ENCODE results near the gene ANXA2R.

Gene ANXA2R

DNA sequence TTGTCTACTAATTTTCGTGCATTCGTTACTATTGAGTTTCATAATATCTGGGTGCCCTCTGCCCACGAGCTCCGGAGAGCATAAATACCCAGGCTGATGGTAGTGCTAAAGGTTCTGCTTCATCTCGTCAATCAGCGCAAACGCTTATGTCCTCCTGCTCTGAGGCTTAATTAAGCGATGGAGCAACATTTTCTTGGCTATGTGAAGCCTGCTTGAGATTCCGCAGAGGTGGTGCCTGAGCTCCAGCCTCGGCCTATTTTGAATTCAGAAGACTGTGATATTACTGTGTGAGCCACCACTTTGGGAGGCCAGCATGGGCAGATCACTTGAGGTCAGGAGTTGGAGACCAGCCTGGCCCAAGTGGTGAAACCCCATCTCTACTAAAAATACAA lies 44.8 kb downstream of the ANXA2R start:
- no peak for DNase-seq

DNA sequence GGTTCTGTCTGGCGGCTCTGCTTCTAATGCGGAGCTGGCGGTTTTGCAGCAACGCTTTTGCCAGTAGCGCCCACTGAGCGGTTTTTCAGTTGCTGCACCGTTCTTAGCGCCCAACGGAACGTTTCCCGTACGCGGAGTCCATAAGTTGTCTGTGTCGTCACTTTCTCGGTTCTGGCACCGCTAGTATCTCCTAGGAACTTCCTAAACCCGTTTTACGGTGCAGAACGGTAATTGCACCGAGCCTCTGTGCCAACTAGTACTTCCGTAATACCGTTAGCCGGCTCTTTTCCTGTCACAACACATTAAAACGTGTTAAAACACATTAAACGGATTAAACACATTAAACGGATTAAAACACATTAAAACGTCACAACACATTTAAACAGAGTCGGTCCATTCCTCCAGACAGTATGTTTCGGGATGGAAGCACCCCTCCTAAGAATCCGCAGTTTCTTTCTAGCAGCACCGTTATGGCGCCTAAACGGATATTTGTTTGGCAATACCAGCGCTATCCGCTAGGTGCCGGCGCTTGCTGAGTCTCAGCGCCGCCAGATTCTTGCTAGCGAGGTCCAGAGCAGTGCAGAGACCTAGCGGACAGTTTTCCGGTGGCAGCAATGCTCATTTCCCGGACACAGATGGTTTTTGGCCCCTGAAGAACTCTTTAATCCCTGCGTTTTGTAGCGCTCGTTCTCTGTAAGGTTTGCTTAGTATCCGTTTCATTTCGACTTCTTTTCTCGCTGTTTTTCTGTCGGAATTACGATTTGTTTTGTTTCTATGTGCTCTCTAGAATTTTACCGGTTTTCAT lies 45.4 kb downstream of the ANXA2R start:
- DNase-seq, result no peak

DNA sequence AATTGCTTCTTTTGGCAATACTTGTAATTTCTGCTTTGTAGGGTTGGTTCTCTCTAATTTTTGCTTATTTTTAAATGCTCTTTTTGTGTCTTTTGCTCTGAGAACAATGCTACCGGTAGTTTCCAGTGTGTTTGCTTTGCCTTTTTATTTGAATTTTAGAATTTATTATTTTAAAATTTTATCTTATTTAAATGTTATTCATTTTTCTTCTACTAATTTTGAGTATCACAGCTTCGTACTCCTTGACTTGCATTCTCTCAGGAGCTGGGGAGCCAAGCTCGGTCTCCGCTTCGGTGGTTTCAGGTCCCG lies 45.9 kb downstream of the ANXA2R start:
- no peak for DNase-seq

DNA sequence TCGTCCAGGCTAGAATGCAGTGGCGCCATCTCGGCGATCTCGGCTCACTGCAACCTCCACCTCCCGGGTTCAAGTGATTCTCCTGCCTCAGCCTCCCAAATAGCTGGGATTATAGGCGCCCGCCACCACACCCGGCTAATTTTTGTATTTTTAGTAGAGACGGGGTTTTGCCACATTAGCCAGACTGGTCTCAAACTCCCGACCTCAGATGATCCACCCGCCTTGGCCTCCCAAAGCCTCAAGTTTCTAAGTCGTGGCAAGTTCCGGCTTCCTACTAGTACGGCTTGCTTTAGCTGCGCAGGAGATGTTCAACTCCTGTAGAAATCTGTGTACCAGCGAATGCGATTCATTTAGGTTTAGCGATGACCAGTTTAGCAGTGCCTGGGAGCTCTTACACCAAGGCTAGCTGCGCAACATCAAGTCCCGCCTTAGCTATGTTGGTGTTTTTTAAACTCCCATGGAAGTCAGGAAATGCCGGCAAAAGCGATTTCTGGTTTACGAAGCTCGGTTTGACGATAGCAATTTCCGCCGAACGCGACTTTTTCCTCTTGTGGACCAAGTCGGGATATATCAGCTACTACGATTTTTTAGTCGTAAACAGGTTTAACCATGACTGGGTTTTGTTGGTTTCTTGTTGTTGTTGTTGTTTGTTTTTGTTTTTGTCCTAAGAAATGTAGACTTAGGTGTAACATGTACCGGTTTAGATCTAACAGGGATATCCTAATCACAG lies 46.4 kb downstream of the ANXA2R start:
- DNase-seq, result no peak

DNA sequence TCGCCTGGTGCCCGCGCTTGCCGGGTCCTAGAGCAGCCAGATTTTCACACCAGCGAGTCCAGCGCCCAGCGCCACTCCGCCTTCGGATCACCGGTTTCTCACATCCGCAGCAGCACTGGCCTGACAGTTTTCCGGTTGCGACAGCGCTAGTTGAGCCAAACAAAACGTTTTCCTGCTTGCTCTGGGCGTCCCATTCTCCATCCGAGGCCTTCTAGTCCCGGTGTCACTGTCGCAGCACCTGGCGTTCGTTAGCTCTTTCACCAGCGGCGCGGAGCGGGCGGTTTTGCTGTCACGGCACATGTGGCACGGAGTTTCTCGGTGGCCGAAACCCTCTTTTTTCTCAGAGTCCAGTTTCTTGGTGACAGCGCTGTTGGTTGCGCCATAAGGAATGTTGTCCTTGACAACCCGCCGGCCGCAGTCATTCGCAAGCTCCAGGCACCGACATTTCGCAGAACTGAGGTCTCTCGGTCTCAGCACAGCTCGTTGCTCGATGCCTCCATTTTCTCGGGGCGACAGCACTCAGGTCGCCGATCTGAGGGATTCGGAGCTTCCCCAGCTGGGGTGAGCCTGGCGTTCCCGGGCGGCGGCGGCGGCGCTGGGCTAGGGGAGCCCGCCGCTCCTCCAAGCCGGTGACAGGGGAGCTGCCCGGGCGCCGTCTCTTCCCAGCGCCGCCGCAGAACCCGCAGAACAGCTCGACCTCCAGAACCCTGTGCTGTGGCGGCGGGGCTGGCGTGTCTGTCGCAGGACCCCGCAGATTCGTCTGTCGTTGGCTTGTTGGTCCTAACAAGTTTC lies 47.8 kb downstream of the ANXA2R start:
- DNase-seq, result no peak

DNA sequence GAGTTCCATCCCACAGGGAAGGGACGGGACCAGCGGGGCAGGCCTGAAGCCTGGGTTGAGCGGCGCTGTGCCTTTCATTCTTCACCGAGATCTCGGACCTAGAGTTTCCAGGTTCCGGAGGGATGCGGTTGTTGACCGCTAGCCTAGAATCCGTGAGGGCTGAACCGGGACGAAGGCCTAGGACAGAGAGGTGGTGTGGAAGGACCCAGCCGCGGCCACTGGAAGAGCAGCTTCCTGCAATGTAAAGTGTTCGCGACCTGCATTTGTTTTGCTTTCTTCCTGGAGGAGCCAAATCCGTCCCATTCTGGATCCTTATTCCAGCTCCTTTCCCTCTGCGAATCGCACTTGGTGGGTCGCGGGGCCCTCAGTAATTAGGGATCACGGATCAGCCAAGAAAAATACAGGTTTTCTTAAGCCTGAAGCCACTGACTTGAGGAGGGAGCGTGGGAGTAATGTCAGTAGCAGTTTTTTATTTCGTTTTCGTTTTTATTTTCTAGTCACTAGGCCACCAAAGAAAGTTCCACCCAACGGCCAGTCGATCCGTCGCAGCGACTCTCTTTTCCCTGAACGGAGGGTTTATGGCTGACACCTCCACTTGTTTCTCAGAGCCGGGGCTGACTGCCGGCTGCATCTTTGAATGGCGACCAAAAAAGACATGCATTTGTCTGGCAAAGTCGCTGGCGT lies 48.6 kb downstream of the ANXA2R start:
- DNase-seq, result no peak

DNA sequence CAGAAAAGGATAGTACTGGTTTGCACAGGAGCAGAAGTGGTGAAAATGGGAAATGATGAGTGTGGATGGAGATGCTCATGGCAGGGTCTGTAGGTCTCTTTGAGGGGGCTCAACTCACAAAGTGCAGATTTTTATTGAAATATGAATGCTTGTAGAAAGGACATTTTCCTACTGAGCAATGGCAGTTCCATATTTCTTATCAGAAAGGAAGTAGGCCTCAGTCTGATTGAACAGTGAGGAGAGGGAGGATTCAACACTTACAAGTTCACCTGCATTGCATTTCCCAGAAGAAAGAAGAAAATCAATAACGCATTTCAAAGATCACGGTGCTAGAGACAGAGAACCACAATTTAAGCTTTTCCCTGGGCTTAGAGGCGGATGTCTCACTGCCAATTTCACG lies 49.2 kb downstream of the ANXA2R start:
- DNase-seq, result no peak
